Measurements from ENCODE around the gene SRD5A1.

DNA sequence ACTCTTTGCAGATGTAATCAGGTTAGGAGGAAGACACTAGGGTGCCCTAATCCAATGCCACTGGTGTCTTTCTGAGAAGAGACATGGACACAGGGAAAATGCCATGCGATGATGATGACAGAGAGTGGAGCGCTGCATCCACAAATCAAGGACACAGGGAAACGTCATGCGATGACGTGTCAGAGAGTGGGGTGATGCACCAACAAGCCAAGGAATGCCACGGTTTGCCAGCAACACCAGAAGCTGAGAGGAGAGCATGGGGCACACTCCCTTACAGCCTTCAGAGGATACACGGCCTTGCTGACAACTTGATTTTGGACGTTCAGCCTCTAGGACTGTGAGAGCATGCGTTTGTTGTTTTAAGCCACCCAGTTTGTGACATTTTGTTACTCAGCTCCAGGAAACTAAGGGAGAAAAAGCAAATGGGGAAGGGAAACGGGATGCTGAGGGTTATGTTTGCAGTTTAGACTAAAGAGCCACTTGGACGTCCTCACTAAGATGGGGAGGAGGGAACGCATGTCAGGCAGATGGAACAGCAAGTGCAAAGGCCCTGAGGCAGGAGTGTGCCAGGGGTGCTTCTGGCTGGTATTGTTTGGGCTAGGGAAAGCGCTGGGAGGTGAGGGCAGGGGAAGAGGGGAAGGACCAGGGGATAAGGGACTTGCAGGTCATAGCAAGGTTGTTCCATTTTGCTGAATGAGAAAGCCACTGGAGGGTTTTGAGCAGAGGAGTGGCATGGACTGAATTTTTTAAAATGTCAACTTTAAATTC lies 77.5 kb downstream of the SRD5A1 start:
- TF ChIP-seq, protein P1, sequence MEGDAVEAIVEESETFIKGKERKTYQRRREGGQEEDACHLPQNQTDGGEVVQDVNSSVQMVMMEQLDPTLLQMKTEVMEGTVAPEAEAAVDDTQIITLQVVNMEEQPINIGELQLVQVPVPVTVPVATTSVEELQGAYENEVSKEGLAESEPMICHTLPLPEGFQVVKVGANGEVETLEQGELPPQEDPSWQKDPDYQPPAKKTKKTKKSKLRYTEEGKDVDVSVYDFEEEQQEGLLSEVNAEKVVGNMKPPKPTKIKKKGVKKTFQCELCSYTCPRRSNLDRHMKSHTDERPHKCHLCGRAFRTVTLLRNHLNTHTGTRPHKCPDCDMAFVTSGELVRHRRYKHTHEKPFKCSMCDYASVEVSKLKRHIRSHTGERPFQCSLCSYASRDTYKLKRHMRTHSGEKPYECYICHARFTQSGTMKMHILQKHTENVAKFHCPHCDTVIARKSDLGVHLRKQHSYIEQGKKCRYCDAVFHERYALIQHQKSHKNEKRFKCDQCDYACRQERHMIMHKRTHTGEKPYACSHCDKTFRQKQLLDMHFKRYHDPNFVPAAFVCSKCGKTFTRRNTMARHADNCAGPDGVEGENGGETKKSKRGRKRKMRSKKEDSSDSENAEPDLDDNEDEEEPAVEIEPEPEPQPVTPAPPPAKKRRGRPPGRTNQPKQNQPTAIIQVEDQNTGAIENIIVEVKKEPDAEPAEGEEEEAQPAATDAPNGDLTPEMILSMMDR (IDR thresholded peaks at IDR 0.05) = no peak
- no peak for TF ChIP-seq POLR2A (IDR thresholded peaks at IDR 0.05)
